ACC112 (cell line): ENCODE measurements around the gene AKAP11.

ENCODE experiments used
- H2AFZ ChIP-seq: fragments of 200-600 bp; sonication (generic); one replicate; pipeline ENCODE4 v1.6.0; 2017; ENCODE audit warnings: antibody characterized with exemption, low read length; ENCODE audit not compliant: unreplicated experiment
- H3K27ac ChIP-seq: fragments of 200-600 bp; sonication (generic); 2 replicates; pipeline ENCODE4 v1.5.1; 2014; ENCODE audit warnings: low read depth, mild to moderate bottlenecking, antibody characterized with exemption, low read length, moderate library complexity
- H3K27me3 ChIP-seq: fragments of 200-600 bp; sonication (generic); 2 replicates; pipeline ENCODE4 v1.6.1; 2014; ENCODE audit warnings: mild to moderate bottlenecking, antibody characterized with exemption, low read length, moderate library complexity, mixed read lengths; ENCODE audit not compliant: insufficient read depth
- H3K36me3 ChIP-seq: fragments of 200-600 bp; sonication (generic); 2 replicates; pipeline ENCODE4 v1.6.1; 2016; ENCODE audit warnings: mild to moderate bottlenecking, antibody characterized with exemption, low read length, moderate library complexity, mixed read lengths; ENCODE audit not compliant: insufficient read depth
- H3K4me1 ChIP-seq: fragments of 200-600 bp; sonication (generic); one replicate; pipeline ENCODE4 v1.6.1; 2016; ENCODE audit warnings: low read length, mixed read lengths; ENCODE audit not compliant: insufficient read depth, unreplicated experiment, control insufficient read depth
- H3K4me3 ChIP-seq: fragments of 200-600 bp; sonication (generic); 2 replicates; pipeline ENCODE4 v1.5.1; 2014; ENCODE audit warnings: mild to moderate bottlenecking, low read depth, low read length
- H3K79me2 ChIP-seq: fragments of 200-600 bp; sonication (generic); one replicate; pipeline ENCODE4 v1.6.0; 2016; ENCODE audit warnings: low read length; ENCODE audit not compliant: control insufficient read depth, unreplicated experiment, insufficient read depth

The AKAP11 gene

GRCh38 chr13:42305503-42305902, 33.6 kb downstream of the AKAP11 start:
- Histone ChIP-seq H3K36me3 (peaks cover 46% of the 10 kb centered on the region), H3K4me3 (no peak overlapping the region), H3K27me3 (no peaks in the 10 kb centered on the region), H3K79me2 (no peaks in the 10 kb centered on the region), H2AFZ (no peak overlapping the region), H3K27ac (no peak overlapping the region), H3K4me1 (no peaks in the 10 kb centered on the region)

DNA sequence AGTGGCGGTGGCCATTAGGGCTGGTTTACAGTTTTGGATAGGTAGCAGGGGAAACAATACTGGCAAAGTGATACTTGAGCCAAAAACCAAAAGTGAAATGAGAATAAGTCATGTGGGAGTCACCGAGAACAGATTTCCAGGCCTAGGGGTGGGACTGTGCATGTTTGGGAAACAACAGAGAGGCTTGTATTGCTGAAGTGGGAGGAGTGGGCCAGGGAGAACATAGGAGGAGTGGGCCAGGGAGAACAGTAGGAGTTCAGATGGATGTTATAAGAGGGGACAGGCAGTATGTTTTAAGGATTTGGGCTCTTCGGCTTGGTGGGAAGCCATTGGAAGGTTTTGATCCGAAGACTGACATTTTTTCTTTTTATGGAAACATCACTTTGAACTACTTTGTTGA, 35.5 kb downstream of the AKAP11 start:
- H3K79me2 ChIP-seq, result no peaks in the 10 kb centered on the region
- H3K4me3 ChIP-seq, result no peak overlapping the region
- H3K27ac ChIP-seq, result no peak overlapping the region
- peaks cover 27% of the 10 kb centered on the region; the same call in 1 of the 2 replicates for H3K36me3 ChIP-seq
- no peaks in the 10 kb centered on the region for H3K4me1 ChIP-seq
- no peaks in the 10 kb centered on the region for H3K27me3 ChIP-seq
- H2AFZ ChIP-seq, result no peak overlapping the region

GRCh38 chr13:42312817-42313431, 41.0 kb downstream of the AKAP11 start:
- H3K36me3 ChIP-seq, result peaks cover 14% of the 10 kb centered on the region
- H3K27ac ChIP-seq, result no peak overlapping the region
- no peak overlapping the region for H2AFZ ChIP-seq
- H3K4me1 ChIP-seq, result no peaks in the 10 kb centered on the region
- no peaks in the 10 kb centered on the region for H3K27me3 ChIP-seq
- no peak overlapping the region for H3K4me3 ChIP-seq
- no peaks in the 10 kb centered on the region for H3K79me2 ChIP-seq

GRCh38 chr13:42318570-42318969, 46.6 kb downstream of the AKAP11 start:
- H2AFZ ChIP-seq, result no peak overlapping the region
- no peaks in the 10 kb centered on the region for H3K79me2 ChIP-seq
- H3K4me1 ChIP-seq, result no peaks in the 10 kb centered on the region
- peaks cover 5% of the 10 kb centered on the region; the same call in 1 of the 2 replicates for H3K36me3 ChIP-seq
- H3K4me3 ChIP-seq, result no peak overlapping the region
- no peak overlapping the region for H3K27ac ChIP-seq
- no peaks in the 10 kb centered on the region for H3K27me3 ChIP-seq

DNA sequence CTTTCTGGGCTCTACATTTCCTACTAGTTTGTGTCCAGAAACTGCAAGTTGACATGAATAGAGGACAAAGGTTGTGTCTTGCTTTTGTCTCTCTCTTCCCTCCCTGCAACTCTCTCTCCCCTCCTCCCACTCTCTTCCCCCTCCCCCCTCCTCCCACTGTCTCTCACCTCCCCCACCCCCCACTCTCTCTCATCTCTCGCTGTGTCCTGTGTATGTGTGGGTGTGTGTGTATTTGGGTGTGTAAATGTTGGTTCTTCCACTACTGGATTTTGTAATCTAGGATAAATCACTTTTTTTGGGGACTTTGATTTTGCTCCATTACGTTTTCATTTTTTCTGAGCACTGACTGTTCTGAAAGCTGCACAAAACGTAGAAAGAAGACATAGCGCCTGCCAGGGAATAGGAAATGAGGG, 48.4 kb downstream of the AKAP11 start:
- no peak overlapping the region for H3K27ac ChIP-seq
- H3K4me1 ChIP-seq, result no peaks in the 10 kb centered on the region
- H3K4me3 ChIP-seq, result no peak overlapping the region
- H2AFZ ChIP-seq, result no peak overlapping the region
- no peaks in the 10 kb centered on the region for H3K36me3 ChIP-seq
- H3K79me2 ChIP-seq, result no peaks in the 10 kb centered on the region
- H3K27me3 ChIP-seq, result no peaks in the 10 kb centered on the region

GRCh38 chr13:42322806-42323205, 50.9 kb downstream of the AKAP11 start:
- no peak overlapping the region for H3K27ac ChIP-seq
- no peaks in the 10 kb centered on the region for H3K4me1 ChIP-seq
- no peaks in the 10 kb centered on the region for H3K27me3 ChIP-seq
- H2AFZ ChIP-seq, result no peak overlapping the region
- no peaks in the 10 kb centered on the region for H3K36me3 ChIP-seq
- no peak overlapping the region for H3K4me3 ChIP-seq
- no peaks in the 10 kb centered on the region for H3K79me2 ChIP-seq

DNA sequence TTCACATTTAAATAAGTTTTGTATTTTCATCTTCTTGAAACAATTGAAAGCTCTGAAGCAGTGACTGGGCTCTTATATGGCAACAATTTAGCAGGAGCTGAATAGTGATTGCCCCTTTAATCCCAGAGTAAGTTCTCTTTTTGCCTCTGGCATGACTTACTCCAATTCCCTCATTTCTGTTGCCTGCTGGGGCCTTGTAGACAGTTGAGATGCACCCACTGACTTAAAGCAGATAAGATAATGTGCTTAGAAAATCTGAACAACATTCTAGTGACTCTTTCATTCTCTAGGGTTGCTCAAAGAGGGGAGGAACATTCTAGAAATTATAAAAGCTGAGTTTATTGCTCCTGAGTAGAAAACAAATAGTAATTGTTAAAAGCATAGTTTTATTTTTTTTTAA, 52.8 kb downstream of the AKAP11 start:
- Histone ChIP-seq H3K36me3 (no peaks in the 10 kb centered on the region), H2AFZ (no peak overlapping the region), H3K27me3 (no peaks in the 10 kb centered on the region), H3K4me1 (peaks cover 6% of the 10 kb centered on the region), H3K79me2 (no peaks in the 10 kb centered on the region), H3K27ac (no peak overlapping the region), H3K4me3 (no peak overlapping the region)

DNA sequence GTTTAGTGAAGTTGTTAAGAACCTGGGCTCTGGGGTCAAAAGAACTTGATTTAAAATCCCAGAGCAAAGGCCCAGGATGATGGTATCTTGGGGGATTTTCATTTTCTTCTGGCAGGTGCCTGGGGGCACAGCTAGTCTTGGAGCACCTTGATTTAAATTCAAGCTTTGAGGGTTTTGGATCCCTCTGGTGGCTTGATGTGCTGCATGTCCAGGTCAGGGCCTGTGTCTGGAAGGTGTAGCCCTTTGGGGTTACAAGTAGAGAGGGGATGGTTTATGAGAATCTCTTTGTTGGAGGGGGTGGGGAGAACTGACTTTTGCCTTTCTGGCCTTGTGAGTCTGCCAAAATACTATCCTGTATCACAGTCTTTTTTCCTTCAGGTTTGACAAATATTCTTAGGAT, 55.8 kb downstream of the AKAP11 start:
- no peaks in the 10 kb centered on the region for H3K27me3 ChIP-seq
- H3K4me1 ChIP-seq, result peaks cover 9% of the 10 kb centered on the region
- no peaks in the 10 kb centered on the region for H3K79me2 ChIP-seq
- no peaks in the 10 kb centered on the region for H3K36me3 ChIP-seq
- no peak overlapping the region for H2AFZ ChIP-seq
- H3K27ac ChIP-seq, result no peak overlapping the region
- H3K4me3 ChIP-seq, result no peak overlapping the region

DNA sequence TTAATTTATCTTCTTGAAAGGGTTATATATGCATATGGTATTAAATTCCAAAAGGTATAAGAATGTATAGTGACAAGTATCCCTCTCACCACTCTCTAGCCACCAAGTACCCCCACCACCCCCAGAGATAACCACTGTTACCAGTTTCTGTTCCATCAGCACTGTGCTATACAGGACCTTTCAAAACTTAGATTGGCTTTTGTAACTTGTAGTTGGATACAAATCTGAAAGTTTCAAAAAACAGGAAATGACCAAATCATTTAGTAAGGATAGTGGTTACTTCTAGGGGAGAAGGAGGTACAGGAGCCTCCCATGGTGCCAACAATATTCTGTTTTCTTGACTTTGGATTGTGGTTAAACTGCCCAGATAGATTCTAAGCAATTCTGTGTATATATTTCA, 56.7 kb downstream of the AKAP11 start:
- no peak overlapping the region for H3K4me3 ChIP-seq
- H3K4me1 ChIP-seq, result peaks cover 9% of the 10 kb centered on the region
- H3K27ac ChIP-seq, result no peak overlapping the region
- no peaks in the 10 kb centered on the region for H3K36me3 ChIP-seq
- no peaks in the 10 kb centered on the region for H3K27me3 ChIP-seq
- no peaks in the 10 kb centered on the region for H3K79me2 ChIP-seq
- H2AFZ ChIP-seq, result no peak overlapping the region

- peaks cover 9% of the 10 kb centered on the region for H3K4me1 ChIP-seq
- H3K4me3 ChIP-seq, result no peak overlapping the region
- no peaks in the 10 kb centered on the region for H3K79me2 ChIP-seq
- no peak overlapping the region for H3K27ac ChIP-seq
- H2AFZ ChIP-seq, result no peak overlapping the region
- no peaks in the 10 kb centered on the region for H3K27me3 ChIP-seq
- H3K36me3 ChIP-seq, result no peaks in the 10 kb centered on the region
These were observed 57.3 kb downstream of the AKAP11 start for GRCh38 chr13:42329239-42329638.

DNA sequence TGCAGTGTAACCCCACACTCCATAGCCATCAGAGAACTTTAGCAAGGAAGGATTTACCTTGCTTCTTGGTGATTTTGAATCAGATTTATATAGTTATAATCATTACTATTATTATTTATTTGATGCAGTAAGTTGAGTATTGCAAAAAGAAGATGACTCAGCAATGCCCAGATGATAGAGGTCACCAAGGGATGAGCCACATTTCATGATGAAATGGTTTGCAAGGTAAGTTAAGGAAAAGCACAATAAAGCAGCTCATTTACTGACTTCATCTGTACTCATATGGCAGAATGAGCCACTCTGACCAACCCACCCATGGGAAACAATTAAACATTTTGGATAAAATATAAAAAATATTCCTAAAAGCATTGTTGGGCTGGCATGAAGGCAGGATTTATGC, 59.1 kb downstream of the AKAP11 start:
- no peak overlapping the region for H3K4me3 ChIP-seq
- H2AFZ ChIP-seq, result no peak overlapping the region
- H3K79me2 ChIP-seq, result no peaks in the 10 kb centered on the region
- H3K4me1 ChIP-seq, result peaks cover 9% of the 10 kb centered on the region
- H3K27me3 ChIP-seq, result no peaks in the 10 kb centered on the region
- no peak overlapping the region for H3K27ac ChIP-seq
- H3K36me3 ChIP-seq, result no peaks in the 10 kb centered on the region
